Measurements from ENCODE around the gene RNF114.
A peak's percentile ranks its signal among the peaks of the same experiment; 100 is the strongest.

RNF114 gene

DNA sequence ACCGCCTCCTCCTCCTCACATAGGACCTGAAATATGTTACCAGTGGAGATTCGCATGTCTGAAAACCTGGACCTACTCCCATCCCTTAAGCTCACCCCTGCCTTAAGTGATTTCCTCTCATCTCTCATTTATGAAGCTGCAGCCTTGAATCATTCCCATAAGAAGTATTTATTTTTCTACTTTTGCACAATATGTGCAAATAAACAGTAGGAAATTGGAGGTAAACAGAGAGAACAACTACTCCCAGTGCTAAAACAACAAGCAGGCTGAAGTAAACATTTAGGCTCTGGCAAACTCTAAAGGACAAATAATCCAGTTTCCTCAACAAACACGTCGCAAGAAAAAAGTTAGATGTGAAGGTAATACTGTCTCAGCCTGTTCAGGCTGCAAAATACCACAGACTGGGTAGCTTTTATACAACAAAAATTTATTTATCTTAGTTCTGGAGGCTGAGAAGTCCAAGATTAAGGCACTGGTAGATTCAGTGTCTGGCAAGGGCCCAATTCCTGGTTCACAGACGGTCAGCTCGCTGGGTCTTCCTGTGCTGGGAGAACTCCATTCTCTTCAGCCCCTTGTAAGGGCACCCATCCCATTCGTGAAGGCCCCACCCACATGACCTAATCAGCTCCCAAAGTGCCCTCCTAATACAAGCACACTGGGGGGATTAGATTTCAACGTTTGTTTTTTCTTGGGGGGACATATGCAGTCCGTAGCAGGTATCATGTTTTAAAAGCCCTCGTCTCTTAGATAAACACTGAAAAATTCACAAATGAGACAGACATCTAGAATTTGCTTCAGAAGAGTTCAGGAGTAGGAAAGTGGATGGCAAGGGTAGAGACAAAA lies 36.4 kb upstream of the RNF114 start (continued):
- peak; percentile 22; the same call in 1 of the 2 replicates for TF ChIP-seq ZNF561 (tag by site-specific recombination; IDR thresholded peaks at IDR 0.05; ENCODE audit: borderline replicate concordance)
- TF ChIP-seq ZNF548 (tag by site-specific recombination; IDR thresholded peaks at IDR 0.05) = no peak
- no peak for TF ChIP-seq WT1 (tag by site-specific recombination; IDR thresholded peaks at IDR 0.05)
- TF ChIP-seq ZNF302 (tag by site-specific recombination; IDR thresholded peaks at IDR 0.05; ENCODE audit: low read depth) = no peak

- peaks cover 3% of the 10 kb centered on the region for H3K4me1 ChIP-seq (ENCODE audit: control insufficient read depth, insufficient read depth, low read length)
- CTCF ChIA-PET = interaction anchor here (1.8 to 2.6 kb wide), 2 partner anchors 10 to 12 kb away, joined by 5 to 22 read pairs; no protein-coding TSS in a partner anchor
- H3K9me3 ChIP-seq (ENCODE audit: control insufficient read depth, insufficient read depth, low read depth, low read length) = no peaks in the 10 kb centered on the region
- no peak overlapping the region for H3K4me3 ChIP-seq (ENCODE audit: low read depth, low read length)
- POLR2A ChIA-PET = interaction anchor here (0.6 kb wide), 1 partner anchor 11 kb away, joined by 3 read pairs; no protein-coding TSS in a partner anchor
- peaks cover 0 to 30% of the 10 kb centered on the region in 2 experiments; a peak in 2 of 3 replicates for H3K36me3 ChIP-seq (ENCODE audit: control insufficient read depth in 2 of 2, insufficient read depth in 1 of 2, low read length in 2 of 2)
- no peak for TF ChIP-seq ZNF48 (tag by site-specific recombination; IDR thresholded peaks at IDR 0.05)
- TF ChIP-seq TRIM28 (IDR thresholded peaks at IDR 0.05; ENCODE audit: borderline replicate concordance, low read length) = no peak
- no peak overlapping the region for H3K27ac ChIP-seq (ENCODE audit: extremely low read depth, low read depth, low read length)
These were observed 34.6 kb upstream of the RNF114 start for GRCh38 chr20:49901588-49901987.

DNA sequence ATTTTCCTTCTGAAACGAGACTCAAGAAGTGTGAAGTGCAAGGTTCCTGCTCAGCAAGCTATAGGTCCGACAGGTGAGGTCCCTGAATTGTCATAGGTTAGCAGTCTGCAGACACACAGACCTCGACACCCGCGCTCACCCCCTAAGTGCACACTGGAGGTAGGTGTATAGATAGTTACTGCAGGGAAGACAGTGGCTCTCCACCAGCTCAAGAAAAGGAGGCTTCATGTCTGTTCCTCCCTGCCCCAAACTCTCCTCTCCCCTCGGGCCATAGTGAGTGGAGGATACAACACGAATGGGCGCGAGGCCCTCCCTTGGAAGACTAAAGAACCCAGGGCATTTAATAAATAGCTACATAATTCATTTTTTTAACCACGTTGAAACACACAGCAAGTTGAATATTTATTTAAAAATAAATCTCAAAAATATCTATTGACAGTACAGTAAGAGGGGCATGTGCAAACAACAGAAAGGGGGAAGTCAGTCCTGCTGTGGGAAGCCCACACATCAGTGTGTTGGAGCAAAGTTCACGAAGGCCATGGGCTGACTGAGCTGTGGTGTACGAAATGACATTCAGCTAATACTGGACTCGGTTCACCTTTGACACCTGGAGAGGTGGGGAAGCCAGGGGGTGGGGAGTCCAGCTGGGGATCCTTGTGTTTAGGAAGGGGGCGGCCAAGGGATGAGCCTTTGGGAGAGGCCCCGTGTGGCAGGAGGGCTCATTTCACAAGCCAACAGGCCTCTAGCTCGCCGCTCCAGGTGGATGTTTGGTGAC lies 31.6 kb upstream of the RNF114 start:
- Histone ChIP-seq H3K36me3 (ENCODE audit: control insufficient read depth in 2 of 2, insufficient read depth in 1 of 2, low read length in 2 of 2) (peaks cover 0 to 56% of the 10 kb centered on the region in 2 experiments; a peak in 2 of 3 replicates), H3K9me3 (ENCODE audit: control insufficient read depth, insufficient read depth, low read depth, low read length) (no peaks in the 10 kb centered on the region), H3K4me1 (ENCODE audit: control insufficient read depth, insufficient read depth, low read length) (no peaks in the 10 kb centered on the region; the same call in 1 of the 2 replicates), H3K27ac (ENCODE audit: extremely low read depth, low read depth, low read length) (no peak overlapping the region), H3K4me3 (ENCODE audit: low read depth, low read length) (no peak overlapping the region)
- TF ChIP-seq KLF9 (tag by site-specific recombination; IDR thresholded peaks at IDR 0.05; ENCODE audit: low read depth) (no peak), KLF16 (tag by site-specific recombination; IDR thresholded peaks at IDR 0.05) (no peak)
- ChIA-PET POLR2A (interaction anchor here (0.6 kb wide), 1 partner anchor 9 kb away, joined by 3 read pairs; no protein-coding TSS in a partner anchor), CTCF (interaction anchor here (0.8 to 1.7 kb wide), 5 partner anchors 8 to 393 kb away, joined by 3 to 8 read pairs (median 4); no protein-coding TSS in a partner anchor)

- H3K4me1 ChIP-seq (ENCODE audit: control insufficient read depth, insufficient read depth, low read length) = no peaks in the 10 kb centered on the region
- H3K36me3 ChIP-seq (ENCODE audit: control insufficient read depth in 2 of 2, insufficient read depth in 1 of 2, low read length in 2 of 2) = peaks cover 0 to 56% of the 10 kb centered on the region in 2 experiments; a peak in 2 of 3 replicates
- TF ChIP-seq ZNF202 (tag by site-specific recombination; IDR thresholded peaks at IDR 0.05; ENCODE audit: borderline replicate concordance) (no peak), EGR2 (tag by site-specific recombination; IDR thresholded peaks at IDR 0.05; ENCODE audit: low read depth) (peak; percentile 78), ZFHX2 (tag by site-specific recombination; conservative IDR thresholded peaks at IDR 0.05) (peak; percentile 73), ZNF530 (tag by site-specific recombination; IDR thresholded peaks at IDR 0.05; ENCODE audit: low read depth) (no peak), REST (tag by site-specific recombination; IDR thresholded peaks at IDR 0.05) (no peak)
- TF ChIP-seq, protein P1, sequence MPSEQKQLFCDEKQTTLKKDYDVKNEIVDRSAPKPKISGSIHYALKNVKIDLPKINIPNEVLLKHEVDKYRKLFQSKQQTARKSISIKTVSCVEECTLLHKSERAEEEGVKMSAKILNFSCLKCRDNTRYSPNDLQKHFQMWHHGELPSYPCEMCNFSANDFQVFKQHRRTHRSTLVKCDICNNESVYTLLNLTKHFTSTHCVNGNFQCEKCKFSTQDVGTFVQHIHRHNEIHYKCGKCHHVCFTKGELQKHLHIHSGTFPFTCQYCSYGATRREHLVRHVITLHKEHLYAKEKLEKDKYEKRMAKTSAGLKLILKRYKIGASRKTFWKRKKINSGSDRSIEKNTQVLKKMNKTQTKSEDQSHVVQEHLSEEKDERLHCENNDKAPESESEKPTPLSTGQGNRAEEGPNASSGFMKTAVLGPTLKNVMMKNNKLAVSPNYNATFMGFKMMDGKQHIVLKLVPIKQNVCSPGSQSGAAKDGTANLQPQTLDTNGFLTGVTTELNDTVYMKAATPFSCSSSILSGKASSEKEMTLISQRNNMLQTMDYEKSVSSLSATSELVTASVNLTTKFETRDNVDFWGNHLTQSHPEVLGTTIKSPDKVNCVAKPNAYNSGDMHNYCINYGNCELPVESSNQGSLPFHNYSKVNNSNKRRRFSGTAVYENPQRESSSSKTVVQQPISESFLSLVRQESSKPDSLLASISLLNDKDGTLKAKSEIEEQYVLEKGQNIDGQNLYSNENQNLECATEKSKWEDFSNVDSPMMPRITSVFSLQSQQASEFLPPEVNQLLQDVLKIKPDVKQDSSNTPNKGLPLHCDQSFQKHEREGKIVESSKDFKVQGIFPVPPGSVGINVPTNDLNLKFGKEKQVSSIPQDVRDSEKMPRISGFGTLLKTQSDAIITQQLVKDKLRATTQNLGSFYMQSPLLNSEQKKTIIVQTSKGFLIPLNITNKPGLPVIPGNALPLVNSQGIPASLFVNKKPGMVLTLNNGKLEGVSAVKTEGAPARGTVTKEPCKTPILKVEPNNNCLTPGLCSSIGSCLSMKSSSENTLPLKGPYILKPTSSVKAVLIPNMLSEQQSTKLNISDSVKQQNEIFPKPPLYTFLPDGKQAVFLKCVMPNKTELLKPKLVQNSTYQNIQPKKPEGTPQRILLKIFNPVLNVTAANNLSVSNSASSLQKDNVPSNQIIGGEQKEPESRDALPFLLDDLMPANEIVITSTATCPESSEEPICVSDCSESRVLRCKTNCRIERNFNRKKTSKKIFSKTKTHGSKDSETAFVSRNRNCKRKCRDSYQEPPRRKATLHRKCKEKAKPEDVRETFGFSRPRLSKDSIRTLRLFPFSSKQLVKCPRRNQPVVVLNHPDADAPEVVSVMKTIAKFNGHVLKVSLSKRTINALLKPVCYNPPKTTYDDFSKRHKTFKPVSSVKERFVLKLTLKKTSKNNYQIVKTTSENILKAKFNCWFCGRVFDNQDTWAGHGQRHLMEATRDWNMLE (tag by site-specific recombination; conservative IDR thresholded peaks at IDR 0.05; ENCODE audit: low read depth) = no peak
- H3K27ac ChIP-seq (ENCODE audit: extremely low read depth, low read depth, low read length) = no peak overlapping the region
- ChIA-PET POLR2A (no interaction called here), CTCF (interaction anchor here (0.7 kb wide), 1 partner anchor 16 kb away, joined by 3 read pairs; no protein-coding TSS in a partner anchor)
- no peaks in the 10 kb centered on the region for H3K9me3 ChIP-seq (ENCODE audit: control insufficient read depth, insufficient read depth, low read depth, low read length)
- H3K4me3 ChIP-seq (ENCODE audit: low read depth, low read length) = no peak overlapping the region
These were observed 30.6 kb upstream of the RNF114 start for GRCh38 chr20:49905415-49906091.
